Stomach (tissue), 4 donors: ENCODE results near the gene PARVB.

ENCODE experiments used
- POLR2AphosphoS5 ChIP-seq, 3 donors: sonication (generic); formaldehyde crosslinking; IDR thresholded peaks; one replicate each; pipeline ENCODE4 v1.6.1; 2016; ENCODE audit warnings: antibody characterized with exemption in 3 of 3
- TF ChIP-seq, protein P1 (sequence below), 7 experiments: fragments of 450-650 bp in 4 of 7; fragments of 200-600 bp in 3 of 7; sonication (generic) in 3 of 7; IDR thresholded peaks; one replicate each; pipeline ENCODE4 v1.5.1; 2016 to 2019; ENCODE audit warnings: antibody characterized with exemption in 7 of 7, control low read depth in 2 of 7, mild to moderate bottlenecking in 1 of 7

DNA sequence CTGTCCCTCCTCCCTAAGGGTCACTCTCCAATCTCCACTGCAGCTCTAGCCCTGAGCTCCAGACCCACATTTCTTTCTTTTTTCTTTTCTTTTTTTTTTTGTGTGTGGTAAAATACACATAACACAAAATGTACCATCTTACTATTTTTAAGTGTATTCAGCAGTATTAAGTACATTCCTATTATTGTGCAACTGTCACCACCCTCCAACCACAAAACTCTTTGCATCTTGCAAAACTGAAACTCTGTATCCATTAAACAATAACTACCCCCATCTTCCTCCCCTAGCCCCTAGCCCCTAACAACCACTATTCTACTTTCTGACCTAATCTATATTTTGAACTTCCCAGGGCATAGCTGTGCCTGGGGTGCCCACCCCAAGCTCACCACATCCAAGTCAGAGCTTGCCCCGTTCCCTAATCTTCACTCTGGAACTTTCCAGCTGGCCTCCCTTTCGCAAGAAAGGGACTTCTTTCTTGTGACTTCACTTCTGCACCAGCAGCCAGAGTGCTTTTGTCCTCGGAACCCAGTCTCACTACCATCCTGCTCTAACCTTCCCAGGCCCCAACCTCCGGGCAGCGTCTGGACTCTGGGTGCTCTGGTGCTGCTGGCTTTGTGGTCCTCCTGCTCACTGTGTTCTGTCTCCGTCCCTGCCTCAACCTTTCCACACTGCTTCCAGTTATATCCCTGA lies 187.3 kb downstream of the PARVB start:
- TF ChIP-seq, protein P1, sequence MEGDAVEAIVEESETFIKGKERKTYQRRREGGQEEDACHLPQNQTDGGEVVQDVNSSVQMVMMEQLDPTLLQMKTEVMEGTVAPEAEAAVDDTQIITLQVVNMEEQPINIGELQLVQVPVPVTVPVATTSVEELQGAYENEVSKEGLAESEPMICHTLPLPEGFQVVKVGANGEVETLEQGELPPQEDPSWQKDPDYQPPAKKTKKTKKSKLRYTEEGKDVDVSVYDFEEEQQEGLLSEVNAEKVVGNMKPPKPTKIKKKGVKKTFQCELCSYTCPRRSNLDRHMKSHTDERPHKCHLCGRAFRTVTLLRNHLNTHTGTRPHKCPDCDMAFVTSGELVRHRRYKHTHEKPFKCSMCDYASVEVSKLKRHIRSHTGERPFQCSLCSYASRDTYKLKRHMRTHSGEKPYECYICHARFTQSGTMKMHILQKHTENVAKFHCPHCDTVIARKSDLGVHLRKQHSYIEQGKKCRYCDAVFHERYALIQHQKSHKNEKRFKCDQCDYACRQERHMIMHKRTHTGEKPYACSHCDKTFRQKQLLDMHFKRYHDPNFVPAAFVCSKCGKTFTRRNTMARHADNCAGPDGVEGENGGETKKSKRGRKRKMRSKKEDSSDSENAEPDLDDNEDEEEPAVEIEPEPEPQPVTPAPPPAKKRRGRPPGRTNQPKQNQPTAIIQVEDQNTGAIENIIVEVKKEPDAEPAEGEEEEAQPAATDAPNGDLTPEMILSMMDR (IDR thresholded peaks at IDR 0.05) = no peak
- no peak for TF ChIP-seq POLR2AphosphoS5 (IDR thresholded peaks at IDR 0.05)
